HG03025 (cell line): ENCODE measurements around the gene TWNK.
"Not testable (repeated sequence)": the region's sequence is repeated elsewhere in the genome, so short reads cannot be mapped to it uniquely, and the experiment has no call there.

Experiments
- ATAC-seq: cut with Tn5 transposase; IDR thresholded peaks from one replicate; pipeline ENCODE4 v1.9.1; 2021; ENCODE audit warnings: mild to moderate bottlenecking, moderate library complexity; ENCODE audit not compliant: unreplicated experiment, low FRiP score

TWNK gene

GRCh38 chr10:100972115-100972903 lies 15.0 kb upstream of the TWNK start:
- no peak for ATAC-seq

- ATAC-seq = no peak
These were observed 14.3 kb upstream of the TWNK start for GRCh38 chr10:100972904-100973535.

- ATAC-seq = not testable (repeated sequence)
These were observed 11.9 kb upstream of the TWNK start for GRCh38 chr10:100975397-100975796.

- ATAC-seq = no peak
These were observed 10.4 kb upstream of the TWNK start for GRCh38 chr10:100976906-100977305.

GRCh38 chr10:100977436-100977835 lies 9.9 kb upstream of the TWNK start:
- ATAC-seq = no peak

- no peak for ATAC-seq
These were observed 9.0 kb upstream of the TWNK start for GRCh38 chr10:100978121-100978900.

GRCh38 chr10:100978901-100979195 lies 8.5 kb upstream of the TWNK start:
- ATAC-seq = no peak

GRCh38 chr10:100979791-100980272 lies 7.5 kb upstream of the TWNK start:
- ATAC-seq = no peak

- no peak for ATAC-seq
These were observed 7.0 kb upstream of the TWNK start for GRCh38 chr10:100980311-100980710.

- no peak for ATAC-seq
These were observed 6.6 kb upstream of the TWNK start for GRCh38 chr10:100980711-100981110.

GRCh38 chr10:100981178-100981772 lies 6.1 kb upstream of the TWNK start:
- ATAC-seq = no peak

GRCh38 chr10:100982916-100983830 lies 4.2 kb upstream of the TWNK start:
- no peak for ATAC-seq

GRCh38 chr10:100983868-100984671 lies 3.3 kb upstream of the TWNK start:
- no peak for ATAC-seq

- ATAC-seq = no peak
These were observed 2.6 kb upstream of the TWNK start for GRCh38 chr10:100984672-100985177.

GRCh38 chr10:100985336-100985735 lies 2.0 kb upstream of the TWNK start:
- ATAC-seq = no peak

GRCh38 chr10:100986623-100986951 lies 756 bp upstream of the TWNK start:
- no peak for ATAC-seq

- no peak for ATAC-seq
These were observed 324 bp downstream of the TWNK start for GRCh38 chr10:100987685-100988049.

GRCh38 chr10:100988166-100988565 lies 823 bp downstream of the TWNK start:
- no peak for ATAC-seq

GRCh38 chr10:100989088-100989487 lies 1.7 kb downstream of the TWNK start:
- ATAC-seq = no peak
